Small intestine (tissue), 7 donors: ENCODE measurements around the gene TANC1. TPM values are rescaled to one million over a fixed set of nuclear protein-coding genes. Genes with fewer than 3 reads are reported as not detected.

Experiments used
- DNase-seq, 2 donors: peaks; one replicate each; pipeline versions ENCODE4 v3.0.0 to v3.0.0-alpha.2; 2013
- FAIRE-seq: peaks from 2 replicates; lab custom pipeline; 2012; peaks lifted over from hg19 to GRCh38; lab: Jason Lieb, UNC
- H3K27ac ChIP-seq, 3 donors: one replicate each; pipeline ENCODE4 v1.5.1; 2013; ENCODE audit warnings: low read length in 2 of 3, mild to moderate bottlenecking in 2 of 3, control low read depth in 1 of 3, inconsistent platforms in 1 of 3, low read depth in 1 of 3, moderate library complexity in 1 of 3
- H3K27me3 ChIP-seq, 3 donors: one replicate each; pipeline ENCODE4 v1.6.1; 2013; ENCODE audit warnings: low read length in 3 of 3, inconsistent platforms in 1 of 3; ENCODE audit not compliant: control insufficient read depth in 3 of 3, insufficient read depth in 3 of 3
- H3K36me3 ChIP-seq, 3 donors: one replicate each; pipeline ENCODE4 v1.6.1; 2013; ENCODE audit warnings: low read length in 3 of 3, inconsistent platforms in 1 of 3, low read depth in 1 of 3, mild to moderate bottlenecking in 1 of 3, moderate library complexity in 1 of 3; ENCODE audit not compliant: control insufficient read depth in 3 of 3, insufficient read depth in 2 of 3
- H3K4me1 ChIP-seq, 3 donors: one replicate each; pipeline ENCODE4 v1.6.1; 2013; ENCODE audit warnings: low read length in 2 of 3, inconsistent platforms in 1 of 3, low read depth in 1 of 3, mild to moderate bottlenecking in 1 of 3, moderate library complexity in 1 of 3; ENCODE audit not compliant: control insufficient read depth in 3 of 3, insufficient read depth in 2 of 3
- H3K4me3 ChIP-seq, 3 donors: one replicate each; pipeline ENCODE4 v1.5.1; 2013; ENCODE audit warnings: low read length in 3 of 3, control low read depth in 1 of 3, inconsistent platforms in 1 of 3, low read depth in 1 of 3, mild to moderate bottlenecking in 1 of 3, moderate library complexity in 1 of 3
- H3K9me3 ChIP-seq, 2 donors: one replicate each; pipeline ENCODE4 v1.6.1; 2013; ENCODE audit warnings: low read depth in 1 of 2, low read length in 1 of 2; ENCODE audit not compliant: control insufficient read depth in 2 of 2, insufficient read depth in 1 of 2
- WGBS, 3 donors: extraction: QIAGEN DNeasy Blood & Tissue Kit; methylation state at CpG; one replicate each; pipeline ENCODE4 v1.1.7; 2013; 5-methylcytosine and 5-hydroxymethylcytosine counted together
- polyA plus RNA-seq, 4 donors: library from polyadenylated mRNA; stranded (reverse) in 3 of 4; unstranded in 1 of 4; fragments of 200-250 nt in 3 of 4; fragments of 120-200 nt in 1 of 4; gene quantifications; one replicate each; pipeline versions ENCODE4 v1.2.1 to v1.2.3, GENCODE V29; 2013
- donor health status: healthy with polysubstance abuse.
- donor health status: control.
- donor health status: control.
- donor health status: Bipolar disorder and iron deficiency.
- donor health status: healthy.

TANC1 gene
- polyA plus RNA-seq, 4 donors, result 7.4 to 14.7 (median 8.8) TPM

GRCh38 chr2:159053161-159054031 is 85.0 kb downstream of the TANC1 start:
- DNase-seq (no peak), FAIRE-seq (no peak)
- Histone ChIP-seq H3K27ac (peak overlapping the region in 1 of 3 donors; percentile 17), H3K36me3 (peaks cover 0 to 7% (median 0%) of the 10 kb centered on the region in 3 donors), H3K27me3 (no peaks in the 10 kb centered on the region), H3K9me3 (no peaks in the 10 kb centered on the region), H3K4me1 (peaks cover 0 to 3% (median 0%) of the 10 kb centered on the region in 3 donors), H3K4me3 (no peak overlapping the region)
- WGBS, 3 donors, result 78 to 86% (median 85%) methylated on average over 3 of the region's 3 CpGs

- no peak overlapping the region for H3K27ac ChIP-seq
- no peak for FAIRE-seq
- peaks cover 0 to 3% (median 0%) of the 10 kb centered on the region in 3 donors for H3K4me1 ChIP-seq
- 67 to 81% (median 79%) methylated on average over 3 of the region's 3 CpGs for WGBS, 3 donors
- H3K9me3 ChIP-seq, result no peaks in the 10 kb centered on the region
- H3K36me3 ChIP-seq, result peaks cover 0 to 7% (median 0%) of the 10 kb centered on the region in 3 donors
- H3K4me3 ChIP-seq, result no peak overlapping the region
- no peak for DNase-seq
- H3K27me3 ChIP-seq, result no peaks in the 10 kb centered on the region
Measured at GRCh38 chr2:159054032-159054334, 85.5 kb downstream of the TANC1 start.

- Histone ChIP-seq H3K27me3 (no peaks in the 10 kb centered on the region), H3K4me3 (no peak overlapping the region), H3K9me3 (no peaks in the 10 kb centered on the region), H3K4me1 (peaks cover 0 to 3% (median 0%) of the 10 kb centered on the region in 3 donors), H3K36me3 (peaks cover 0 to 2% (median 0%) of the 10 kb centered on the region in 3 donors), H3K27ac (no peak overlapping the region)
- WGBS, 3 donors, result 73 to 83% (median 81%) methylated on average over 4 of the region's 4 CpGs
- DNase-seq (no peak), FAIRE-seq (no peak)
Measured at GRCh38 chr2:159054985-159055384, 86.5 kb downstream of the TANC1 start.

- DNase-seq, result no peak
- Histone ChIP-seq H3K9me3 (no peaks in the 10 kb centered on the region), H3K4me1 (peaks cover 0 to 4% (median 0%) of the 10 kb centered on the region in 3 donors), H3K27me3 (no peaks in the 10 kb centered on the region), H3K36me3 (peaks cover 0 to 2% (median 2%) of the 10 kb centered on the region in 3 donors), H3K4me3 (no peak overlapping the region), H3K27ac (no peak overlapping the region)
- FAIRE-seq, result no peak
- WGBS, 3 donors, result 62 to 66% (median 64%) methylated on average over 3 of the region's 3 CpGs
Measured at GRCh38 chr2:159060518-159060917, 92.1 kb downstream of the TANC1 start.

- peaks cover 0 to 4% (median 0%) of the 10 kb centered on the region in 3 donors for H3K4me1 ChIP-seq
- H3K36me3 ChIP-seq, result peaks cover 0 to 6% (median 2%) of the 10 kb centered on the region in 3 donors
- no peak for FAIRE-seq
- DNase-seq, result no peak
- no peak overlapping the region for H3K27ac ChIP-seq
- no peak overlapping the region for H3K4me3 ChIP-seq
- no peaks in the 10 kb centered on the region for H3K27me3 ChIP-seq
- 61 to 77% (median 61%) methylated on average over 4 of the region's 4 CpGs for WGBS, 3 donors
- H3K9me3 ChIP-seq, result no peaks in the 10 kb centered on the region
Measured at GRCh38 chr2:159063677-159064076, 95.2 kb downstream of the TANC1 start.

GRCh38 chr2:159064446-159065301 is 96.2 kb downstream of the TANC1 start:
- no peak for DNase-seq
- 66 to 83% (median 69%) methylated on average over 5 of the region's 5 CpGs for WGBS, 3 donors
- FAIRE-seq, result no peak
- Histone ChIP-seq H3K9me3 (no peaks in the 10 kb centered on the region), H3K27ac (no peak overlapping the region), H3K4me1 (peaks cover 0 to 4% (median 0%) of the 10 kb centered on the region in 3 donors), H3K27me3 (no peaks in the 10 kb centered on the region), H3K4me3 (no peak overlapping the region), H3K36me3 (peaks cover 0 to 8% (median 2%) of the 10 kb centered on the region in 3 donors)

GRCh38 chr2:159065313-159065712 is 96.9 kb downstream of the TANC1 start:
- DNase-seq (no peak), FAIRE-seq (no peak)
- Histone ChIP-seq H3K4me3 (no peak overlapping the region), H3K36me3 (peaks cover 0 to 11% (median 2%) of the 10 kb centered on the region in 3 donors), H3K27ac (no peak overlapping the region), H3K27me3 (no peaks in the 10 kb centered on the region), H3K4me1 (peaks cover 0 to 4% (median 0%) of the 10 kb centered on the region in 3 donors), H3K9me3 (no peaks in the 10 kb centered on the region)
- 78 to 87% (median 81%) methylated on average over 1 of the region's 1 CpG for WGBS, 3 donors

GRCh38 chr2:159065891-159066290 is 97.5 kb downstream of the TANC1 start:
- DNase-seq (no peak), FAIRE-seq (no peak)
- no peak overlapping the region for H3K4me3 ChIP-seq
- H3K27me3 ChIP-seq, result no peaks in the 10 kb centered on the region
- H3K27ac ChIP-seq, result no peak overlapping the region
- WGBS, 3 donors, result 91 to 96% (median 93%) methylated on average over 4 of the region's 4 CpGs
- no peaks in the 10 kb centered on the region for H3K9me3 ChIP-seq
- peaks cover 0 to 11% (median 2%) of the 10 kb centered on the region in 3 donors for H3K36me3 ChIP-seq
- H3K4me1 ChIP-seq, result peaks cover 0 to 4% (median 0%) of the 10 kb centered on the region in 3 donors
